Mesendoderm (in vitro differentiated cells): ENCODE measurements around the gene MT1G.
"Not testable (repeated sequence)": the region's sequence is repeated elsewhere in the genome, so short reads cannot be mapped to it uniquely, and the experiment has no call there.

Experiments used
- DNase-seq: peaks from one replicate; pipeline ENCODE4 v3.0.0; 2013
- H2AK5ac ChIP-seq: 2 replicates; pipeline ENCODE4 v1.6.1; 2013; ENCODE audit warnings: low read length, inconsistent platforms
- H2BK120ac ChIP-seq: 2 replicates; pipeline ENCODE4 v1.6.1; 2013; ENCODE audit warnings: low read depth, mild to moderate bottlenecking, low read length, moderate library complexity, mixed read lengths
- H2BK15ac ChIP-seq: replicated peaks from 2 replicates; pipeline ENCODE4 v1.6.1; 2013; ENCODE audit warnings: low read depth, mild to moderate bottlenecking, moderate library complexity
- H2BK5ac ChIP-seq: 2 replicates; pipeline ENCODE4 v1.6.1; 2013; ENCODE audit warnings: low read length, inconsistent platforms
- H3K18ac ChIP-seq: 2 replicates; pipeline ENCODE4 v1.6.1; 2013; ENCODE audit warnings: mild to moderate bottlenecking, low read length, mixed read lengths
- H3K23ac ChIP-seq: one replicate; pipeline ENCODE4 v1.6.1; 2013; ENCODE audit warnings: low read length
- H3K27ac ChIP-seq: 2 replicates; pipeline ENCODE4 v1.5.1; 2013; ENCODE audit warnings: low read depth, mild to moderate bottlenecking, inconsistent platforms, low read length, moderate library complexity
- H3K27me3 ChIP-seq: 2 replicates; pipeline ENCODE4 v1.6.1; 2013; ENCODE audit warnings: low read length, control low read depth, mild to moderate bottlenecking, inconsistent platforms; ENCODE audit not compliant: insufficient read depth, poor library complexity
- H3K36me3 ChIP-seq: 2 replicates; pipeline ENCODE4 v1.6.1; 2013; ENCODE audit warnings: low read length, inconsistent platforms; ENCODE audit not compliant: control insufficient read depth, insufficient read depth
- H3K4ac ChIP-seq: one replicate; pipeline ENCODE4 v1.6.1; 2013; ENCODE audit warnings: low read depth, mild to moderate bottlenecking, low read length, moderate library complexity
- H3K4me1 ChIP-seq: 2 replicates; pipeline ENCODE4 v1.6.1; 2013; ENCODE audit warnings: low read depth, low read length, inconsistent platforms; ENCODE audit not compliant: control insufficient read depth
- H3K4me2 ChIP-seq: 2 replicates; pipeline ENCODE4 v1.6.1; 2013; ENCODE audit warnings: low read length
- H3K4me3 ChIP-seq: 2 replicates; pipeline ENCODE4 v1.5.1; 2013; ENCODE audit warnings: mild to moderate bottlenecking, low read length
- H3K56ac ChIP-seq: one replicate; pipeline ENCODE4 v1.6.1; 2013; ENCODE audit warnings: low read length
- H3K79me1 ChIP-seq: 2 replicates; pipeline ENCODE4 v1.6.1; 2013; ENCODE audit warnings: low read length, inconsistent platforms
- H3K79me2 ChIP-seq: 2 replicates; pipeline ENCODE4 v1.6.1; 2013; ENCODE audit warnings: mild to moderate bottlenecking, low read length; ENCODE audit not compliant: control insufficient read depth, insufficient read depth
- H3K9ac ChIP-seq: 2 replicates; pipeline ENCODE4 v1.6.1; 2013; ENCODE audit warnings: low read length, inconsistent platforms
- H4K5ac ChIP-seq: one replicate; pipeline ENCODE4 v1.6.1; 2013; ENCODE audit warnings: low read length
- H4K8ac ChIP-seq: one replicate; pipeline ENCODE4 v1.6.1; 2013; ENCODE audit warnings: low read depth, mild to moderate bottlenecking, control low read depth, low read length, moderate library complexity
- WGBS: extraction: QIAGEN DNeasy Blood & Tissue Kit; methylation state at CpG from one replicate; pipeline ENCODE4 v1.1.7; 2013; ENCODE audit warnings: low lambda C conversion rate, missing lambda C conversion rate; ENCODE audit not compliant: insufficient coverage; ENCODE audit errors: extremely low coverage; 5-methylcytosine and 5-hydroxymethylcytosine counted together

The MT1G gene

DNA sequence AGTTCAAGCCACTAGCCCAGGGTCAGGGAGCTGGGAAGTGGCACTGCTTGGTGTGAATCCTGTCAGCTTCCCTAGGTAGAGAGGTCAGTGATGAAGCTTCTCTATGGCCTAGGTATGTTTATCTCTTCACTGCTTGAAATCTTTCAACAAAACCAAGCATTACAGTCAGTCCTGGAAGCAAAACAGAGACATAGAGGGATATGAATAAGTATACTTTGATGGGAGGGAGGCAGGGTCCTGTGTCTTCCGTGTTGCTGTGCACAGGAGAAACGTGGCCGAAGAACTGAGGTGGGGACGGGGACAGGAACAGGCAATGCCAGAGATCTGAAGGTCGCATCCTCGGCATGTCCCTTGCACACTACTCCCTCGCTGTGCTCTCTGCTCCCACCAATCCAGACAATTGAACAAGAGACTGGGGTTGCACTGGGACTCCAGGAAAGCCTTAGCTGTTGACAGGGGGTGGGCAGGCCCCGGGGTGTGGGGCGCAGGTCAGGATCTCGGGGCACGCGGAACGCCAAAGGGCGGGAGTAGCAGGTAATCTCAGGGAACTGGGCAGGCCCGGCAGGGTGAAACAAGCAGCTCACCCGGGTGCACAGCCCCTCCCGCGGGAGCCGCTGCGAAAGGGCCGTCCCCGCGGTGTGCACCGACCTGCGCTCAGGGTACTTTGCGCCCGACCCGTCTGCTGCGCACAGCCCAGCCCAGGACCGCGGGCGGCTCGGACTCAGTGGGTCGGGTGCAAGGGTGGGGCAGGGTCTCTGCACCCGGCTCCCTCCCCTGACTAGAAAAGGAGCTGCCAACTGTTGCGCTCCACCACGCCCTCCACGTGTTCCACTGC lies 1.4 kb upstream of the MT1G start, which contains the start of gene MT1H:
TSS of gene MT1H (plus strand) at position 810 of the 835 bp plus-strand sequence. CDS start 71 bp downstream, outside the sequence.
- H3K4me2 ChIP-seq, result no peak within 1 kb of the TSS
- no peak within 1 kb of the TSS for H2BK15ac ChIP-seq
- peaks cover 60% of the 10 kb centered on the region for H3K27me3 ChIP-seq
- no peaks in the 10 kb centered on the region for H3K36me3 ChIP-seq
- no peak within 1 kb of the TSS for H3K27ac ChIP-seq
- DNase-seq, result no peak
- no peak within 1 kb of the TSS for H3K18ac ChIP-seq
- no peak within 1 kb of the TSS for H3K23ac ChIP-seq
- H4K5ac ChIP-seq, result no peak within 1 kb of the TSS
- no peak within 1 kb of the TSS for H2AK5ac ChIP-seq
- no peak within 1 kb of the TSS for H3K9ac ChIP-seq
- no peak within 1 kb of the TSS for H3K4me3 ChIP-seq
- no CpG with 5 or more reads among the region's 38 CpGs for WGBS
- H3K79me1 ChIP-seq, result no peaks in the 10 kb centered on the region
- H3K79me2 ChIP-seq, result no peaks in the 10 kb centered on the region
- H2BK5ac ChIP-seq, result no peak within 1 kb of the TSS
- no peaks in the 10 kb centered on the region for H3K4me1 ChIP-seq
- no peak within 1 kb of the TSS for H3K4ac ChIP-seq
- H2BK120ac ChIP-seq, result no peak within 1 kb of the TSS
- no peak within 1 kb of the TSS for H4K8ac ChIP-seq
- H3K56ac ChIP-seq, result peak within 1 kb of the TSS; percentile 22

GRCh38 chr16:56665286-56666261 lies 2.3 kb downstream of the MT1G start:
- not testable (repeated sequence) for H2BK5ac ChIP-seq, H2AK5ac ChIP-seq, H3K79me2 ChIP-seq, H3K18ac ChIP-seq, H3K27ac ChIP-seq, DNase-seq, H4K8ac ChIP-seq, H3K4me1 ChIP-seq, H2BK120ac ChIP-seq, H4K5ac ChIP-seq, H3K36me3 ChIP-seq, H3K4me2 ChIP-seq, H3K4me3 ChIP-seq, H3K23ac ChIP-seq, H3K9ac ChIP-seq, H2BK15ac ChIP-seq, H3K56ac ChIP-seq, H3K4ac ChIP-seq, H3K79me1 ChIP-seq
- no CpG with 5 or more reads among the region's 8 CpGs for WGBS
- H3K27me3 ChIP-seq, result peaks cover 82% of the 10 kb centered on the region

- no peak overlapping the region for H3K56ac ChIP-seq
- H3K4me3 ChIP-seq, result no peak overlapping the region
- H3K23ac ChIP-seq, result no peak overlapping the region
- no CpG with 5 or more reads among the region's 1 CpG for WGBS
- no peak for DNase-seq
- no peaks in the 10 kb centered on the region for H3K36me3 ChIP-seq
- no peaks in the 10 kb centered on the region for H3K79me2 ChIP-seq
- H3K9ac ChIP-seq, result no peak overlapping the region
- H2AK5ac ChIP-seq, result no peak overlapping the region
- H4K8ac ChIP-seq, result no peak overlapping the region
- no peaks in the 10 kb centered on the region for H3K4me1 ChIP-seq
- no peak overlapping the region for H2BK5ac ChIP-seq
- H3K4ac ChIP-seq, result no peak overlapping the region
- H3K4me2 ChIP-seq, result no peak overlapping the region
- H3K27ac ChIP-seq, result no peak overlapping the region
- H4K5ac ChIP-seq, result no peak overlapping the region
- H2BK15ac ChIP-seq, result no peak overlapping the region
- no peak overlapping the region for H3K18ac ChIP-seq
- H2BK120ac ChIP-seq, result no peak overlapping the region
- H3K27me3 ChIP-seq, result peaks cover 82% of the 10 kb centered on the region
- H3K79me1 ChIP-seq, result no peaks in the 10 kb centered on the region
These were observed 3.4 kb downstream of the MT1G start for GRCh38 chr16:56664506-56664905.

DNA sequence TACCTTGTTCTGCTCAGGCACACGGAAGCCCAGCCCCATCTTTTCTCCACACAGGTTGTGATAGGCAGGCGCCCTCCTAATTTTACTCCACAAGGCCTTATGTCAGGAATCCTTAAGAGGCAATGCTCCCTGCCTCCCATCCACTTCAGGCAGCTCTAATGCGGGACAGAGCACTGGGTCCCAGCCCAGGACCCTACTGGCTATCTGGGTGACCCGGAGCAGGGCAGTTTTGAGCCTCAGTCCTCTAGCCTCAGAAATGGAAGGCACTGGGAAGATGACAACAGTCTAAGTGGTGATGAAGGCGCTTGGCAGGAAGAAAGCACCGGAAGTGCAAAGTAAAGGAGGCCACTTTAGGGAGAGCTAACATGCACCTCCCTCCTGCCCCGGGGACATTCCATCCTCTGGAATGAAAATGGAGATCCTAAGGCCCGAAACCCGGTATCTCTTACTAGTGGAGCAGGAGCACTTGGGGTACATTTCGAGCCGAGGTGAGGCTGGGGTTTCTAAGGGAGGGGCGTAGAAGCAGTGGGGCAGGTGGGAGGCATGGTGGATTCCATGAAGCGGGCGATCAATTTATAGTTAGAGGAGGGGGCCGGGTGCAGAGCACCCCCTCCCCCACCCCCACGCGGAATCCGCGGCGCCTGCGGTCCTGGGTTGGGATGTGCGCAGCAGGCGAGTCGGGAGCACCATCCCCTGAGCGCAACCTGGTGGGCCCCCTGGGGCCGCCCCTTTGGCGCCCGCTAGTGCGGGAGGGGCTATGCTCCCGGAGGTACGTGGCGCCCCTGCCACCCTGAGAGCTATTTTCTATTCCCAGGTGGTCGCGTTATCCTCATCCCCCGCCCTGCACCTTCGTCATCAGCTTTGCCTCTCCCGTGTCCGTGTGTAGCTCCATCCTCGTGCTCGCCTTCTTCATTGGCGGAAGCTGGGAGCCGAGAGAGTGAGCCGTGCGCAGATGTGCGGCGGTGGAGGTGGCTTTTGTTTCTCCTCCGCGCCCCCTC lies 5.2 kb downstream of the MT1G start:
- no peaks in the 10 kb centered on the region for H3K79me2 ChIP-seq
- no peak overlapping the region for H4K8ac ChIP-seq
- H3K27ac ChIP-seq, result no peak overlapping the region
- H2BK5ac ChIP-seq, result no peak overlapping the region
- no peak overlapping the region for H3K23ac ChIP-seq
- H4K5ac ChIP-seq, result no peak overlapping the region
- H3K18ac ChIP-seq, result no peak overlapping the region
- H2BK15ac ChIP-seq, result no peak overlapping the region
- no peaks in the 10 kb centered on the region for H3K36me3 ChIP-seq
- H3K4me2 ChIP-seq, result peak overlapping the region; percentile 10
- peaks cover 78% of the 10 kb centered on the region for H3K27me3 ChIP-seq
- no peak overlapping the region for H2AK5ac ChIP-seq
- H3K4ac ChIP-seq, result no peak overlapping the region
- H2BK120ac ChIP-seq, result no peak overlapping the region
- no peak overlapping the region for H3K4me3 ChIP-seq
- H3K4me1 ChIP-seq, result peaks cover 2% of the 10 kb centered on the region
- no peak overlapping the region for H3K56ac ChIP-seq
- DNase-seq, result peak; percentile 44
- H3K9ac ChIP-seq, result no peak overlapping the region
- no peaks in the 10 kb centered on the region for H3K79me1 ChIP-seq
- no CpG with 5 or more reads among the region's 48 CpGs for WGBS

GRCh38 chr16:56658327-56658875 lies 9.5 kb downstream of the MT1G start:
- no peaks in the 10 kb centered on the region for H3K79me2 ChIP-seq
- H3K18ac ChIP-seq, result no peak overlapping the region
- no CpG with 5 or more reads among the region's 10 CpGs for WGBS
- no peak overlapping the region for H3K4me3 ChIP-seq
- H2AK5ac ChIP-seq, result no peak overlapping the region
- peaks cover 49% of the 10 kb centered on the region for H3K27me3 ChIP-seq
- no peak overlapping the region for H3K27ac ChIP-seq
- no peak overlapping the region for H3K56ac ChIP-seq
- no peaks in the 10 kb centered on the region for H3K36me3 ChIP-seq
- H2BK15ac ChIP-seq, result no peak overlapping the region
- no peaks in the 10 kb centered on the region for H3K79me1 ChIP-seq
- no peak overlapping the region for H4K5ac ChIP-seq
- DNase-seq, result no peak
- H3K9ac ChIP-seq, result no peak overlapping the region
- no peak overlapping the region for H2BK5ac ChIP-seq
- no peak overlapping the region for H3K4ac ChIP-seq
- H3K4me1 ChIP-seq, result peaks cover 2% of the 10 kb centered on the region
- no peak overlapping the region for H4K8ac ChIP-seq
- peak overlapping the region; percentile 2 for H3K4me2 ChIP-seq
- no peak overlapping the region for H2BK120ac ChIP-seq
- no peak overlapping the region for H3K23ac ChIP-seq
